ENCODE data around the gene UNK. TPM values are rescaled to one million over a fixed set of nuclear protein-coding genes. Genes with fewer than 3 reads are reported as not detected.
"Not testable (repeated sequence)": the region's sequence is repeated elsewhere in the genome, so short reads cannot be mapped to it uniquely, and the experiment has no call there.

The UNK gene
- total RNA-seq, 1 experiment from 2014 or later, result 27.8 TPM

DNA sequence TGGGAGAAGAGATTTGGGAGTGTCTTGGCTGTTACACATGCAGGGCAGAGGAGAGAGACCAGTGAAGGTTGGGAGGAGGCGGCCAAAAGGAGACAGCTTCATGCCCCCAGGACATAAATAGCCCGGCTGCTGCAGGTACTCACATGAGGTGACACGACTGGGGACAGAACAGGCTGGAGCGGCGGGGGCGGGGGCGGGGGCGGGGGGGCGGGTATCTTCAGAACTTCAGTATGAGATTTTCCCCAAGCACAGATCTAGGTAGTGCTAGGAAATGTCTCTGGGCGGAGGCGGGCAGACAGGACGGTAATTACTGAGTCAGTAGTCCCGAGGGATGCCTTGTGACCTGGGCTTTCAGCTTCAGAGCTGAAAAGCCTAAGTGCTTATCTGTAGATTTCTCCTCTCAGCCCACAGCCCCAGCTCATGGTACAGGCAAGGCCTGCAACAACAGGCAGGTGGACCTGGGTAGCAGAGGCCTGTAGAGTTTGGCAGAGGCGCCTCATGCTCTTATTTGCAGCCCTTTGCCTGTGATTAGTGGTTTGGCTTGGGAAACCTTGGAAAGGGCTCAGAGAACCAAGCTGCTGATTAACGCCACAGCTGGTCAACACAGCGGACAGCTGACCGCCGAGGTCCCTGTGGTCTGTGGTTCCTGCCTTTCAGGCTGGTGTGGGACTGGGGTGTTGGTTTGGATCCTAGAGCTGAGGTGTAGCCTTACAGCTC lies 24.5 kb downstream of the UNK start:
- Histone ChIP-seq H3K4me3 (no peak overlapping the region), H2AFZ (no peak overlapping the region), H3K4me1 (replicated peaks; ENCODE audit: insufficient read depth) (no peaks in the 10 kb centered on the region), H3K27ac (no peak overlapping the region), H3K36me3 (ENCODE audit: low read depth) (no peaks in the 10 kb centered on the region), H3K9me3 (ENCODE audit: insufficient read depth, low read depth) (no peaks in the 10 kb centered on the region), H4K20me1 (ENCODE audit: insufficient read depth) (0 out of 2 replicates have a peak, but pooled peaks cover 2% of the 10 kb centered on the region), H3F3A (ENCODE audit: insufficient read depth, low read depth) (peaks cover 4% of the 10 kb centered on the region; the same call in 1 of the 2 replicates), H3K27me3 (ENCODE audit: insufficient read depth, low read depth) (no peaks in the 10 kb centered on the region), H3K9me2 (ENCODE audit: insufficient read depth) (no peaks in the 10 kb centered on the region), H3K4me2 (no peak overlapping the region), H3K79me2 (ENCODE audit: low read depth) (no peaks in the 10 kb centered on the region)
- no peak for TF ChIP-seq EZH2 (IDR thresholded peaks at IDR 0.05; ENCODE audit: low read depth)
- TF ChIP-seq, protein P1, sequence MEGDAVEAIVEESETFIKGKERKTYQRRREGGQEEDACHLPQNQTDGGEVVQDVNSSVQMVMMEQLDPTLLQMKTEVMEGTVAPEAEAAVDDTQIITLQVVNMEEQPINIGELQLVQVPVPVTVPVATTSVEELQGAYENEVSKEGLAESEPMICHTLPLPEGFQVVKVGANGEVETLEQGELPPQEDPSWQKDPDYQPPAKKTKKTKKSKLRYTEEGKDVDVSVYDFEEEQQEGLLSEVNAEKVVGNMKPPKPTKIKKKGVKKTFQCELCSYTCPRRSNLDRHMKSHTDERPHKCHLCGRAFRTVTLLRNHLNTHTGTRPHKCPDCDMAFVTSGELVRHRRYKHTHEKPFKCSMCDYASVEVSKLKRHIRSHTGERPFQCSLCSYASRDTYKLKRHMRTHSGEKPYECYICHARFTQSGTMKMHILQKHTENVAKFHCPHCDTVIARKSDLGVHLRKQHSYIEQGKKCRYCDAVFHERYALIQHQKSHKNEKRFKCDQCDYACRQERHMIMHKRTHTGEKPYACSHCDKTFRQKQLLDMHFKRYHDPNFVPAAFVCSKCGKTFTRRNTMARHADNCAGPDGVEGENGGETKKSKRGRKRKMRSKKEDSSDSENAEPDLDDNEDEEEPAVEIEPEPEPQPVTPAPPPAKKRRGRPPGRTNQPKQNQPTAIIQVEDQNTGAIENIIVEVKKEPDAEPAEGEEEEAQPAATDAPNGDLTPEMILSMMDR (conservative IDR thresholded peaks at IDR 0.05), result no peak
- ChIA-PET POLR2A (ENCODE audit: unreplicated experiment) (no interaction called here), CTCF (no interaction called here)
- intact Hi-C loops (cut with micrococcal nuclease; ENCODE audit: unreplicated experiment), result no loop called here
- DNase-seq, result no peak
- BruUV-seq (replicated peaks), result no TSS peak

DNA sequence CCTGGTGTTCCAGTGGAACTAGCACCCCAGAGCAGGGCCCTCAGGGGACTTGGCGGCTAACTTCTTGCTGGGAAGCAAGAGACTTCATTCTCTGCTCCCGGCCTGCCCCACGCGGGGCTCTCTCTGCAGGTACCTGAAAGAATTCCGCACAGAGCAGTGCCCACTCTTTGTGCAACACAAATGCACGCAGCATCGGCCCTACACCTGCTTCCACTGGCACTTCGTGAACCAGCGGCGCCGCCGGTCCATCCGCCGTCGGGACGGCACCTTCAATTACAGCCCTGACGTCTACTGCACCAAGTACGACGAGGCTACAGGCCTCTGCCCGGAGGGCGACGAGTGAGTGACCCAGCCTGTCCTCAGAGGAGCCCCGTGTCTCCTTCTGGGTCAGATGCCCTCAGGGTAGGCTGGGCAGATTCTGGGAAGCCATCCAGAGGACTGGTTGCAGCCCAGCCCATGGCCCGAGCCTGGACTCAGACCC lies 25.1 kb downstream of the UNK start:
- no peak for DNase-seq
- Histone ChIP-seq H3K79me2 (ENCODE audit: low read depth) (no peaks in the 10 kb centered on the region), H3K4me3 (no peak overlapping the region), H3K27ac (no peak overlapping the region), H3F3A (ENCODE audit: insufficient read depth, low read depth) (peaks cover 7% of the 10 kb centered on the region), H3K9me3 (ENCODE audit: insufficient read depth, low read depth) (no peaks in the 10 kb centered on the region), H3K27me3 (ENCODE audit: insufficient read depth, low read depth) (no peaks in the 10 kb centered on the region), H3K9me2 (ENCODE audit: insufficient read depth) (no peaks in the 10 kb centered on the region), H3K36me3 (ENCODE audit: low read depth) (no peaks in the 10 kb centered on the region), H3K4me1 (replicated peaks; ENCODE audit: insufficient read depth) (peaks cover 3% of the 10 kb centered on the region), H4K20me1 (ENCODE audit: insufficient read depth) (no peaks in the 10 kb centered on the region), H2AFZ (no peak overlapping the region), H3K4me2 (no peak overlapping the region)
- BruUV-seq (replicated peaks), result no TSS peak
- intact Hi-C loops (cut with micrococcal nuclease; ENCODE audit: unreplicated experiment), result no loop called here
- ChIA-PET CTCF (no interaction called here), POLR2A (ENCODE audit: unreplicated experiment) (no interaction called here)
- TF ChIP-seq, protein P1 (conservative IDR thresholded peaks at IDR 0.05), result no peak
- TF ChIP-seq EZH2 (IDR thresholded peaks at IDR 0.05; ENCODE audit: low read depth), result no peak

- Histone ChIP-seq H3K79me2 (ENCODE audit: low read depth) (no peaks in the 10 kb centered on the region), H3K27ac (no peak overlapping the region), H3K36me3 (ENCODE audit: low read depth) (no peaks in the 10 kb centered on the region), H3K27me3 (ENCODE audit: insufficient read depth, low read depth) (no peaks in the 10 kb centered on the region), H3K4me1 (replicated peaks; ENCODE audit: insufficient read depth) (peaks cover 7% of the 10 kb centered on the region), H3K4me2 (no peak overlapping the region), H4K20me1 (ENCODE audit: insufficient read depth) (no peaks in the 10 kb centered on the region), H3F3A (ENCODE audit: insufficient read depth, low read depth) (peaks cover 4% of the 10 kb centered on the region), H2AFZ (no peak overlapping the region), H3K9me2 (ENCODE audit: insufficient read depth) (no peaks in the 10 kb centered on the region), H3K9me3 (ENCODE audit: insufficient read depth, low read depth) (no peaks in the 10 kb centered on the region), H3K4me3 (no peak overlapping the region)
- CTCF ChIA-PET, result no interaction called here
- no peak for DNase-seq
- intact Hi-C loops (cut with micrococcal nuclease; ENCODE audit: unreplicated experiment), result no loop called here
- POLR2A ChIA-PET (ENCODE audit: unreplicated experiment), result no interaction called here
- no TSS peak for BruUV-seq (replicated peaks)
- TF ChIP-seq, protein P1 (conservative IDR thresholded peaks at IDR 0.05), result no peak
- no peak for TF ChIP-seq EZH2 (IDR thresholded peaks at IDR 0.05; ENCODE audit: low read depth)
Observed at GRCh38 chr17:75810216-75810615, 25.6 kb downstream of the UNK start.

DNA sequence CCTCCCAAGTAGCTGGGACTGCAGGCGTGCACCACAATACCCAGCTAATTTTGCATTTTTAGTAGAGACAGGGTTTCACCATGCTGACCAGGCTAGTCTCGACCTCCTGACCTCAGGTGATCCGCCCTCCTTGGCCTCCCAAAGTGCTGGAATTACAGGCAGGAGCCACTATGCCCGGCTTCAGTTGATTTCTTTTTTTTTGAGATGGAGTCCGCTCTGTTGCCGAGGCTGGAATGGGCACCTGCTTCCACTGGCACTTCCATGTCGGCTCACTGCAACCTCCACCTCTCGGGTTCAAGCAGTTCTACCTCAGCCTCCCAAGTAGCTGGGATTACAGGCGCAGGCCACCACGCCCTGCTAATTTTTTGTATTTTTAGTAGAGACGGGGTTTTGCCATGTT lies 26.1 kb downstream of the UNK start:
- H3F3A ChIP-seq (ENCODE audit: insufficient read depth, low read depth); H3K9me2 ChIP-seq (ENCODE audit: insufficient read depth); H3K4me1 ChIP-seq (replicated peaks; ENCODE audit: insufficient read depth); BruUV-seq (replicated peaks); DNase-seq; intact Hi-C loops (cut with micrococcal nuclease; ENCODE audit: unreplicated experiment); H3K27me3 ChIP-seq (ENCODE audit: insufficient read depth, low read depth); H3K27ac ChIP-seq; H3K79me2 ChIP-seq (ENCODE audit: low read depth); H3K4me2 ChIP-seq; H3K4me3 ChIP-seq; H2AFZ ChIP-seq; POLR2A ChIA-PET (ENCODE audit: unreplicated experiment); H3K9me3 ChIP-seq (ENCODE audit: insufficient read depth, low read depth); H3K36me3 ChIP-seq (ENCODE audit: low read depth); CTCF ChIA-PET; H4K20me1 ChIP-seq (ENCODE audit: insufficient read depth): not testable (repeated sequence)
